GM19240 (cell line): ENCODE results near the gene PRDX5.

Experiments used
- DNase-seq: peaks from one replicate; pipeline ENCODE4 v3.0.0; 2011; ENCODE audit warnings: low spot score; ENCODE audit not compliant: insufficient read length

PRDX5 gene

GRCh38 chr11:64289002-64289564 is 28.8 kb upstream of the PRDX5 start:
- DNase-seq = no peak

- DNase-seq = no peak
Measured at GRCh38 chr11:64290352-64291261, 27.3 kb upstream of the PRDX5 start.

- no peak for DNase-seq
Measured at GRCh38 chr11:64291262-64291751, 26.6 kb upstream of the PRDX5 start, which contains the start of gene KCNK4. Gene KCNK4, plus strand, starts transcription at chr11:64291302. Its CDS starts 1,717 bp downstream, at chr11:64293019.

GRCh38 chr11:64291752-64292459 is 26.0 kb upstream of the PRDX5 start:
- no peak for DNase-seq

GRCh38 chr11:64292460-64293254 is 25.3 kb upstream of the PRDX5 start:
- DNase-seq = no peak

GRCh38 chr11:64294774-64295173 is 23.1 kb upstream of the PRDX5 start:
- no peak for DNase-seq

- DNase-seq = no peak
Measured at GRCh38 chr11:64295760-64296159, 22.2 kb upstream of the PRDX5 start.

GRCh38 chr11:64296236-64296635 is 21.7 kb upstream of the PRDX5 start:
- DNase-seq = no peak

- DNase-seq = no peak
Measured at GRCh38 chr11:64296830-64297698, 20.9 kb upstream of the PRDX5 start.

GRCh38 chr11:64297699-64298358 is 20.1 kb upstream of the PRDX5 start:
- DNase-seq = no peak

- DNase-seq = no peak
Measured at GRCh38 chr11:64298966-64299846, 18.7 kb upstream of the PRDX5 start.

- no peak for DNase-seq
Measured at GRCh38 chr11:64299847-64300648, 17.9 kb upstream of the PRDX5 start, which contains the start of gene CATSPERZ. Gene CATSPERZ, plus strand, starts transcription at chr11:64300358. Its CDS starts 53 bp downstream, at chr11:64300411.

GRCh38 chr11:64303109-64304031 is 14.6 kb upstream of the PRDX5 start:
- no peak for DNase-seq

- no peak for DNase-seq
Measured at GRCh38 chr11:64304032-64304315, 13.9 kb upstream of the PRDX5 start.

- DNase-seq = peak; percentile 93
Measured at GRCh38 chr11:64304316-64305072, 13.4 kb upstream of the PRDX5 start.

GRCh38 chr11:64305075-64305690 is 12.7 kb upstream of the PRDX5 start, which contains the start of gene ESRRA:
Gene ESRRA, plus strand, starts transcription at chr11:64305524. Its CDS starts 1,656 bp downstream, at chr11:64307180.
- peak; percentile 95 for DNase-seq
